Activated T-helper 2 cell treated with anti-CD3 and anti-CD28 coated beads, Interferon-gamma antibody, Interleukin-2, Interleukin-4, amounts not matched to agents 10 μg/mL and 5 μg/mL and 100 μg/mL, durations not matched to agents 14 hours and 24 hours and 36 hours (primary cell): Measurements from ENCODE around the gene SLC16A8. TPM values are rescaled to one million over a fixed set of nuclear protein-coding genes. Genes with fewer than 3 reads are reported as not detected.
"Not testable (repeated sequence)": the region's sequence is repeated elsewhere in the genome, so short reads cannot be mapped to it uniquely, and the experiment has no call there.

ENCODE experiments used
- DNase-seq: peaks from one replicate; pipeline ENCODE4 v3.0.0; 2021; ENCODE audit warnings: low spot score
- H3K27ac Mint-ChIP-seq: one replicate; pipeline ENCODE4 v1.8.0; 2021; ENCODE audit warnings: mixed read lengths
- H3K27me3 Mint-ChIP-seq: one replicate; pipeline ENCODE4 v1.8.0; 2021; ENCODE audit warnings: low read depth, mixed read lengths
- H3K36me3 Mint-ChIP-seq: one replicate; pipeline ENCODE4 v1.8.0; 2021; ENCODE audit warnings: low read depth, mixed read lengths
- H3K4me1 Mint-ChIP-seq: one replicate; pipeline ENCODE4 v1.8.0; 2021; ENCODE audit warnings: low read depth, mixed read lengths
- H3K4me3 Mint-ChIP-seq: one replicate; pipeline ENCODE4 v1.8.0; 2021; ENCODE audit warnings: low read depth, mild to moderate bottlenecking, moderate library complexity, mixed read lengths
- H3K9me3 Mint-ChIP-seq: one replicate; pipeline ENCODE4 v1.8.0; 2021; ENCODE audit warnings: mixed read lengths
- intact Hi-C: fragments of 100-400 bp; cut with micrococcal nuclease; formaldehyde crosslinking; loops from one replicate; pipeline ENCODE4 v1.15.1; 2023
- total RNA-seq: library from RNA; stranded (reverse); gene quantifications from 2 replicates; pipeline ENCODE4 v1.2.3, GENCODE V29; 2022

SLC16A8 gene
- total RNA-seq, 1 donor from 2014 or later: not detected

DNA sequence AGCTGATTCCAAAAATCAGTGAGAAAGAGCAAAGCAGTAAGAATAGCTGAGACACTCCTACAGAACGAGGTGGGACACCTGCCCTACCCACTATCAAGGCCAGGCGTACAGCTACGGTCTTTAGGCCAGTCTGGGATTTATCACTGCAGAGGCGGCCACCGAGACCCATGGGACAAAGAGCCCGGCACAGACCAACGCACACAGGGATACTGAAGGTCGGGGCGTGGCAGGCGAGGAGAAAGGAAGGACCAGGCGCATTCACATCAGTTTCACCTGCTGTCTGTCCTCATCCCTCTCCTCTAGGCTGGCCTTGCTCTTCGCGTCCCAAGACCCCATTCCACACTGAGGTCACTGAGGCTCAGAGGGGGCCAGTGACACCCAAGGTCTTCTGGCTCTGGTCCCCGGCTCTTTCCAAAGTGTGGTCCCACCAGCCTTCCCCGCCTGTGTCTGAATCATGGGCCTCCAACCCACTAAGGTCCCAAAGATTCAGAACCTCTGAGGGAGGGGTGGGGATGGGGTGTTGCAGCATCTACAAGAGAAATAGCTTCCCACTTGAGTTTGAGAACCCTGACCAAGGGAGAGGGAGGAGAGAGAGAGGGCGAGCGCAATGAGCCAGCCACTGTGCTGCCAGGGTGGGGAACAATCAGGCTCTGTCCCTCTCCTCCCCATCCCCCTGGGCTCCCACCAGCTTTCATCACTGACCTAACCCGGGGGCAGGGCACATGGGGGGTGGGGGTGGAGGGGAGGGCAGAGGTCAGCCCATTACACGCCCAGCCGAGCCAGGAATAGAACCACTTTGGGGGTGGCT, 34.0 kb downstream of the SLC16A8 start:
- peaks cover 7% of the 10 kb centered on the region for H3K27me3 Mint-ChIP-seq
- no peaks in the 10 kb centered on the region for H3K36me3 Mint-ChIP-seq
- intact Hi-C loops: loop anchor here (5.0 kb wide), 2 partner anchors 302 to 522 kb away; partner anchors contain the start of gene DMC1
- H3K27ac Mint-ChIP-seq: no peak overlapping the region
- H3K9me3 Mint-ChIP-seq: no peaks in the 10 kb centered on the region
- DNase-seq: no peak
- peaks cover 2% of the 10 kb centered on the region for H3K4me1 Mint-ChIP-seq
- no peak overlapping the region for H3K4me3 Mint-ChIP-seq

DNA sequence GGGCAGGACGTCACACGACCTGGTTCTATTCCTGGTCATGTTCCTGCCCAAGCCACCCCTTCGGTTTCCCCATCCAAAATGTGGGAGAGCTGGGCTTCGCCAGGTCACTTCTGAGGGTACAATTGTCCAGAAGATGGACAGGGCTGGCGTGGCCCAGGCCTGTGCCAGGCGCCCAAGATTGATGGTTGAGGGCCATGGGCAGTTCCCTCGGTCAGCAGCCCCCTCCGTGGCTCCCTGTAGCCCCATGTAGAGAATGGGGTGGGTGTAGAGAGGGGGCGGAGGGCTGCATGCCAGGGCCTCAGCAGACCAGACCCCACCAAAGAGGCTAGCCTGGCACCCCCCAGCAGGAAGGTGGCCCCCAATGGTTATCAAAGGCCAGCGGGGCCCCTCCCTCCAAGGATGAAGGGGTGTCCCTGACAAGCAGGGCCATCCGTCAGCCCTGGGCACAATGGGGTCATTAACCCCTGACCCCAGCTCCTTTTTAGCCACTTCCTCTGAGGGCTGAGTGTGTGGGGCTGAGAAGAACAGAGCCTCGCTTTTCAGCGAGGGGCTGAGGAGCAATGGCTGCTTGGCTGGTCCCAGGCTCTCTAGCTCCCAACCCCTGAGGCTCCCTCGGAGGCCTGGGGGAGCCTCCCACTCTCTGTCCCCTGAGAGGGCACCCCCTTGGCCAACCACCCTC, 37.8 kb downstream of the SLC16A8 start:
- Mint-ChIP-seq H3K4me3 (no peak overlapping the region), H3K27me3 (peaks cover 4% of the 10 kb centered on the region), H3K36me3 (no peaks in the 10 kb centered on the region), H3K27ac (no peak overlapping the region), H3K9me3 (no peaks in the 10 kb centered on the region), H3K4me1 (no peaks in the 10 kb centered on the region)
- intact Hi-C loops: no loop called here
- DNase-seq: no peak

DNA sequence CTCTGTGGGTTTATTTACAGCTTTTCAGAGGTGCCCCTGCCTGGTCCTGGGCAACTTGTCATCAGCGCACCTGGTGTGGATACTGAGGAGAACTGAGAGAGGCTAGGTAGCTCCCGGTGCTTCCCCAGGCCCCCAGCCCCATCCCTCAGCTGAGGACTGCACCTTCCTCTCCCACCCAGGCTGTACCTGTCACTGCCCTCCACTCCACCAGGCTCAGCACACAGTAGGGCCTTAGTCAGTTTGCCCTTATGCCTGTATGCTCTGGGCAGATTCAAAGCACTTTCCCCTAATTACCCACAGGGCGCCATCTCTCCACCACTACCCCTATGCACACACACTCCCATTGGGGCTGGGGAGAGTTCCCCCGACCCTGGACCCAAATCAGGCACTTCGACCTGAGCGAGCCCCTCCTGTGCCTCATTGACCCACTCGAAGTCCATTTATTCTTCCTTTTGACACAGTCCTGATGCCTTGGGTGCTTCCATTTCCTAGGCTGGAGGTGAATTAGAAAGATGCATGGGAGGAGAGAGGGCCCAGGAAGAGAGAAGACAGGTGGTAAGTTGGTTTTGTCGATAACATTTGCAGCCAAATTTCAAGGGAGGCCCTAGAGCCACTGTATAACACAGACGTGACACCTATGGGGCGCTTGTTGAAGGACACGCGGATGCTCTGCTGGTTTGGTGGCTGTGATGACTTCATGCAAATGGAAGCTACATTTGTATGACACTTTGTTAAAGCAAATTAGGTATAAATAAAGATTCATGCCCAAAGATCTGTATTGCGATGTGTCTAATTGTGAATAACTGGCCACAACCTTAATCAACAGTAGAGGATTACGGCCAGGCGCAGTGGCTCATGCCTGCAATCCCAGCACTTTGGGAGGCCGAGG, 40.6 kb downstream of the SLC16A8 start:
- peaks cover 4% of the 10 kb centered on the region for H3K27me3 Mint-ChIP-seq
- intact Hi-C loops: no loop called here
- H3K4me3 Mint-ChIP-seq: no peak overlapping the region
- no peaks in the 10 kb centered on the region for H3K36me3 Mint-ChIP-seq
- no peaks in the 10 kb centered on the region for H3K9me3 Mint-ChIP-seq
- no peaks in the 10 kb centered on the region for H3K4me1 Mint-ChIP-seq
- H3K27ac Mint-ChIP-seq: no peak overlapping the region
- DNase-seq: no peak

DNA sequence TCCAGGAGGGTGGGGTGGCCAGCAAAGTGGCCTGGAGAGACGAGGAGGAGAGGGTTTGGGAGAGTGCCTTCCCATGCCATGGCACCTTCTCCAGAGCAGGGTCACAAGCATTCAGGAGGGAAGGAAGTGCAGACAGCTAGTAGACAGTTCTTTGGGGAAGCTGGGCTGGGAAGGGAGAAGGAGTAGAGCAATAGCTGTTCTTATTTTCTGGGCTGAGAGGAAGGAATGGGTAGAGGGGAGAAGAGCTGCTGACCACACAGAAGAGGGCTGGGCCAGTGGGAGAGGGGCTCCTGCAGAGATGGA, 41.5 kb downstream of the SLC16A8 start:
- Mint-ChIP-seq H3K9me3 (no peaks in the 10 kb centered on the region), H3K27me3 (peaks cover 3% of the 10 kb centered on the region), H3K27ac (no peak overlapping the region), H3K36me3 (no peaks in the 10 kb centered on the region), H3K4me3 (no peak overlapping the region), H3K4me1 (no peaks in the 10 kb centered on the region)
- intact Hi-C loops: no loop called here
- DNase-seq: no peak

DNA sequence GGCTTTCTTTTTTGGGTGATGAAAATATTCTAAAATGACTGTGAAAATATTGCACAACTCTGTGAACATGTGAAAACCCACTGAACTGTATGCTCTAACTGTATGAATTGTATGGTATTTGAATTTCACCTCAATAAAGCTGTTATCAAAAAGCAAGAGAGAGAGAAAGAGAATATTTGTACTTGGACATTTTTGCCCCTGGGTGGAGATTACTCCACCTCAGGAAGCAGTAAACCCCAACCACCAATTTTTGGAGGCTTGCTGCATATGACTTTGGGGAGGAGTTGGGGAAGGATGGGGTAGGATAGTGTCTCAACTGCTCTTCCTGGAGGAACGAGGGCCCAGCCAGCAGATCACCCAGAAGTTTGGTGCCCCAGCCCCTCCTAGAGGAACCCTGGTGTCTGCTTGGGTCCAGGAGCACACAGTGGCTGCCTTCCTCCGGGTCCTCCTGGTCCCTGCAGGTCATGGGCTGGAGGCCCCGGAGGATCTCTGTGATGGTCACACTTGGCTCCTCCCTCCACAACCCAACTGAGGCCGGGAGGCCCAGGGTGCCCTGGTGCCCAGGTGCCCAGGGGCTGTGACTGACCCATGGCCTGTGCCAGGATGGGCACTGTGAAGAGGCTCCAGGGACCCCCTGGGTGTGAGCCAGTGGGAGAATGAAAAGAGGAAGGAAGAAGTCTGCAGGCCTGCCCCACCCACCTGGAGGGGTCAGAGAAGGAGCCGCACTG, 42.1 kb downstream of the SLC16A8 start:
- no peak for DNase-seq
- Mint-ChIP-seq H3K27ac (no peak overlapping the region), H3K27me3 (peaks cover 1% of the 10 kb centered on the region), H3K9me3 (no peaks in the 10 kb centered on the region), H3K4me3 (no peak overlapping the region), H3K4me1 (no peaks in the 10 kb centered on the region), H3K36me3 (no peaks in the 10 kb centered on the region)
- intact Hi-C loops: no loop called here

DNA sequence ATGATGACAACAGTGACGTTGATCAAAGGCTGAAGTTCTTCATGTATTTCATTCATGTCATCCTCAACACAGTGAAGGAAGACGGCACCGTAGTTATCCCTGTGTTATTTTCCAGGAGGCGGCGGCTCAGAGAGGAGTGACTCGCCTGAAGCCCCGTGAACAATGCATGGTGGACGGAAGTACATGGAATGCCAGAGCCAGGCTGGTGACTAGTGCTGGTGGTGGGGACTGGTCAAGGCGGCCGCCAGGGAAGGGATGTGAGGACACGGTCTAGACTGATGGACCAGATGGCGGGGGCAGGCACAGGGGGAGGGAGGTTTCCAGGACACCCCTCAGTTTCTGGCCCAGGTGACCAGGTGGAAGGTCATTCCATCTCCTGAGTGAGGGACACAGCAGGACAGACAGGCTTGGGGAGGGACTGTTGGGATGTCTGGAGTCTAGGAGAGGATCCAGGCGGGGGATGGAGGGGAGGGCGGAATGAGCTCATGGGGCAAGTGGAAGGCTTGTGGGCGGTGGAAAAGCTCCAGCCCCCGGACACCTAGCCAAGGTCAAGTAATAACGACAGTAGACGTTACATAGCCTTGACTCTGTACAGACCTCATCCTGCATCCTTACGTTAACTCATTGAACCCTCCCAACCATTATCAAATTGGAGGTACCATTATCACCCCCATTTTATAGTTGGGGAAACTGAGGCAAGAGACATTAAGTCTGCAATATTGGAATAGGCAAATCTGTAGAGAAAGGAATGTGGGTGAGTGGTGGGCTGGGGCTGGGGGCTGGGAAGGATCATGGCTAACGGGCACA, 42.8 kb downstream of the SLC16A8 start:
- Mint-ChIP-seq H3K9me3 (no peaks in the 10 kb centered on the region), H3K27me3 (no peaks in the 10 kb centered on the region), H3K4me1 (no peaks in the 10 kb centered on the region), H3K4me3 (no peak overlapping the region), H3K36me3 (no peaks in the 10 kb centered on the region), H3K27ac (no peak overlapping the region)
- intact Hi-C loops: no loop called here
- DNase-seq: no peak

DNA sequence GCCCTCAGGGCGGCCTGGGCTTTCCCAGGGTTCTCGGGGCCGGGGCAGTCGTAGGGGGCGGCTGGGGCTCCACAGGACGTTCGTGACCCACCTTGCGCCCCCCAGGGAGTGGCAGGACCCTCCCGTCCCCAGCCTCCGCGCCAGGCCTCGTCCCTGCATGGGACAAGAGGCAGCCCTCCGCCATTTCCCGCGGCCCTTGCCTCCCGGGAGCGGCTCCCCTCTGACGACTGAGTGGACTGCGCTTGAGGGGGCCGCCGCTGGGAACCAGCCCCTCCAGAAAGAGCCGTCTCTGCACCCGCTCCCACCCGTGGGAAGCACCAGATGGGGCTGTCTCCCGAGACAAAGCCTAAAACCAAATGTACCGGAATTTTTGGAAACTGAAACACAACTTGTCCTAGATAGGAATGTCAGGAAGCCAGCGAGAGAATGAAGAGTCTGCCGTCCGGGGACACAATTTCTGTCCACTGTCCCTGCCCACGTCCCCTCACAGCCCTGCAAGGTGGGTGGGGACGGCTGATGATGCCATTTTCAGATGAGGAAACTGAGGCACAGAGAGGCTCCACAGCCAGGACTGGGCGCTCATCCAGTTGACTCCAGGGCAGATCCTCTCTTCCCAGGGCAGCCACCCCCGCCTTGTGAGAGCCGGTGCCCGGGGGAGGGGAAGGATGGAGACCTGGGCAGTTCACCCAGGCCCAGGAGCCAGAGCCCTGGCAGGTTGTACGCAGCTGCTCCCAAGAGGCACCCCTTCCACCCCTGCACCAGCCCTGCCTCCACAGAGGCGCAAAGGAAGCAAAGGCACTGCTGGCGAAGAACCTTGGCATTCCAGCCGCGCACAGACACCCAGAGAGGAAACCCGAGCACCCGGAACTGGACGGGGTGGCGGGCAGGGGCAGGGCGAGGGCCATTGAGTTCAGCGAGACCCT, 44.8 kb downstream of the SLC16A8 start:
- no peaks in the 10 kb centered on the region for H3K27me3 Mint-ChIP-seq
- H3K9me3 Mint-ChIP-seq: no peaks in the 10 kb centered on the region
- no peaks in the 10 kb centered on the region for H3K36me3 Mint-ChIP-seq
- no peaks in the 10 kb centered on the region for H3K4me1 Mint-ChIP-seq
- H3K4me3 Mint-ChIP-seq: no peak overlapping the region
- intact Hi-C loops: no loop called here
- no peak overlapping the region for H3K27ac Mint-ChIP-seq
- no peak for DNase-seq

DNA sequence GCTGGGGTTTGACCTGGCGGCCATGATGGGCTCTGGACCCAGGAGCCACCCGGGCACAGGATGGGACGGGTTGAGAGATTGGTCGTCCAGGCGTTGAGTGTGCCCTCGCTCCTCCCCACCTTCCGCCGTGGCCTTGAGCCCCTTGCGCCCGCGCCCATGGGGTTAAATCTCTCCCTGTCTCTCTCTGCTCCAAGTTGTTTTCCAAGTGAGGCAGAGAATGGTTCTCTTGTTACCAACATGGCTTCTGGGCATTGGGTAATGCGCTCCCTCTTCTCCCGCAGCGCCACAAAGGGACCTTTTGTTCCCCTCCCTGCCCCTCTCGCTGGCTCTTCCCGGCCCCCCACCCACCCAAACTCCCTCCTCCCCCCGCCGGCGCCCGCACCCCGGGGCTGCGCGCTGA, 45.6 kb downstream of the SLC16A8 start:
- no peaks in the 10 kb centered on the region for H3K9me3 Mint-ChIP-seq
- intact Hi-C loops: no loop called here
- H3K36me3 Mint-ChIP-seq: no peaks in the 10 kb centered on the region
- no peak overlapping the region for H3K27ac Mint-ChIP-seq
- H3K4me1 Mint-ChIP-seq: no peaks in the 10 kb centered on the region
- H3K27me3 Mint-ChIP-seq: no peaks in the 10 kb centered on the region
- H3K4me3 Mint-ChIP-seq: no peak overlapping the region
- DNase-seq: no peak

DNA sequence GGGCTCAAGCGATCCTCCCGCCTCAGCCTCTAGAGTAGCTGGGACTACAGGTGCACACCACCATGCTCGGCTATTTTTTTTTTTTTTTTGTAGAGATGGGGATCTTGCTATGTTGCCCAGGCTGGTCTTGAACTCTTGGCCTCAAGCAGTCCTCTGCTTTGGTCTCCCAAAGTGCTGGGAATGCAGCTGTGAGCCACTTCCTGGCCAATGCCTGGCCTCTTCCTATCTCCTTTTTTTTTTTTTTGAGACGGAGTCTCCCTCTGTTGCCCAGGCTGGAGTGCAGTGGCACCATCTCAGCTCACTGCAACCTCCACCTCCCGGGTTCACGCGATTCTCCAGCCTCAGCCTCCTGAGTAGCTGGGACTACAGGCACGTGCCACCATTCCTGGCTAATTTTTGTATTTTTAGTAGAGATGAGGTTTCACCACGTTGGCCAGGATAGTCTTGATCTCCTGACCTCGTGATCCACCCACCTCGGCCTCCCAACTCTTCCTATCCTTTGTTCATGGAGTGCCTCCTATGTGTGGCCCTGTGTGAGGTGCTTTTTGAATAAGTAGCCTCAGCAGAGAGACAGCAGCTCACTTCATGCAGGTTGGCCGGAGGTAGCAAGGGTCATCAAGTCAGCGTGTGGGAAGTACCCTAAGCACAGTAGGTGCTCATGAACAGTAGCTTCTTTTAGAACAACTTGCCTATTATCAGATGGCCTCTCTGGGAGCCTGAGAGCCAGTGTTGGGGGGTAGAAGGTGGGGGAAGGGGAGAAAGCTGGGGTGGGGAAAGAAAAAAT, 46.4 kb downstream of the SLC16A8 start:
- H3K27me3 Mint-ChIP-seq, H3K4me1 Mint-ChIP-seq, H3K27ac Mint-ChIP-seq, DNase-seq, H3K36me3 Mint-ChIP-seq, intact Hi-C loops, H3K9me3 Mint-ChIP-seq, H3K4me3 Mint-ChIP-seq: not testable (repeated sequence)

DNA sequence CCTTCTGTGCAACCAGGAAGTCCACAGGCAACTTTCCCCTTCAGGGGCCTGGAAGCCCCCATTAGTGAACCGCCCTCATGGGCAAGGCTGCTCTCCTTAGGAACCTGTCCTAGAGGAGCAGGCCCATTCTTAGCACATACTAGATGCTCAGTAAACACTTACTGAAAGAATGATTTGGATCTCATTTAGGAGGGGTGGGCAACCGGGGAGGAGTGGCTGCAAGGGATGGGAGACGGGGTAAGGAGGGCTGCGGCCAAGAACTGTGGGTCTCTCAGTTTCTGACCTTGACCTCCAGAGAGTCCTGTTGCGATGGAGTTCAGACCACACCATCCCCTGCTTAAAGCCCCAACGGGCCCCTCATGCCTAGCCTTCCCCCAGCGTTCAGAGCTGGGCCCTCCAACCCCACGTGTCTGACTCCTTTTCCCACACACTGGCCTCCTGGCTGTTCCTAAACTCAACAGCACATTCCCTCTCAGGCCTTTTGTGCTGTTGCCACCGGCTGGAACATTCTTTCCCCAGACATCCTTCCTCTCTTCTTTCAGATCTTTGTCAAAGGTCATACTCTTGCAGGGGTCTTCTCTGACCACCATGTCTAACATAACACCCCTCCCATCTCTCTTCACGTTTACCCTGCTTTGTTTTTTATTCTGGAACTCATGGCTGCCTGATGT, 47.5 kb downstream of the SLC16A8 start:
- no peaks in the 10 kb centered on the region for H3K9me3 Mint-ChIP-seq
- no peak for DNase-seq
- H3K27ac Mint-ChIP-seq: no peak overlapping the region
- H3K4me3 Mint-ChIP-seq: no peak overlapping the region
- no peaks in the 10 kb centered on the region for H3K27me3 Mint-ChIP-seq
- intact Hi-C loops: no loop called here
- H3K36me3 Mint-ChIP-seq: no peaks in the 10 kb centered on the region
- no peaks in the 10 kb centered on the region for H3K4me1 Mint-ChIP-seq
